Loucy (cell line): ENCODE measurements around the gene VGLL1.

ENCODE experiments used
- H2AFZ ChIP-seq: fragments of 200-600 bp; sonication (generic); 2 replicates; pipeline ENCODE4 v1.6.0; 2016; ENCODE audit warnings: antibody characterized with exemption, mild to moderate bottlenecking, low read length, moderate library complexity
- H3F3A ChIP-seq: fragments of 200-600 bp; 2 replicates; pipeline ENCODE4 v1.6.0; 2016; ENCODE audit warnings: antibody characterized with exemption, low read depth, mild to moderate bottlenecking
- H3K27me3 ChIP-seq: fragments of 200-600 bp; sonication (generic); 2 replicates; pipeline ENCODE4 v1.6.1; 2014; ENCODE audit warnings: low read length, mild to moderate bottlenecking; ENCODE audit not compliant: insufficient read depth, poor library complexity, severe bottlenecking
- H3K36me3 ChIP-seq: fragments of 200-600 bp; sonication (generic); 2 replicates; pipeline ENCODE4 v1.6.1; 2016; ENCODE audit warnings: low read length; ENCODE audit not compliant: insufficient read depth
- H3K4me1 ChIP-seq: fragments of 200-600 bp; sonication (generic); 2 replicates; pipeline ENCODE4 v1.5.1; 2014; ENCODE audit warnings: low read length, mild to moderate bottlenecking; ENCODE audit not compliant: insufficient read depth, poor library complexity, severe bottlenecking
- H3K4me2 ChIP-seq: fragments of 200-600 bp; sonication (generic); 2 replicates; pipeline ENCODE4 v1.6.0; 2014; ENCODE audit warnings: antibody characterized with exemption, low read length, low read depth, mild to moderate bottlenecking; ENCODE audit not compliant: poor library complexity, severe bottlenecking
- H3K4me3 ChIP-seq: fragments of 200-600 bp; sonication (generic); 2 replicates; pipeline ENCODE4 v1.5.1; 2014; ENCODE audit warnings: low read length, mild to moderate bottlenecking, mixed read lengths; ENCODE audit not compliant: poor library complexity, severe bottlenecking
- H3K79me2 ChIP-seq: fragments of 200-600 bp; sonication (generic); 2 replicates; pipeline ENCODE4 v1.6.1; 2014; ENCODE audit warnings: low read length; ENCODE audit not compliant: insufficient read depth
- H3K9ac ChIP-seq: fragments of 200-600 bp; sonication (generic); 2 replicates; pipeline ENCODE4 v1.6.0; 2014; ENCODE audit warnings: mild to moderate bottlenecking, low read depth, low read length, moderate library complexity; ENCODE audit not compliant: poor library complexity, severe bottlenecking
- H3K9me2 ChIP-seq: fragments of 200-600 bp; sonication (generic); replicated peaks from 2 replicates; pipeline ENCODE4 v1.6.1; 2016; ENCODE audit warnings: low read depth, low read length, mixed read lengths
- H3K9me3 ChIP-seq: fragments of 200-600 bp; sonication (generic); 2 replicates; pipeline ENCODE4 v1.6.1; 2014; ENCODE audit warnings: mild to moderate bottlenecking, antibody characterized with exemption, low read length, low read depth; ENCODE audit not compliant: insufficient read depth
- H4K20me1 ChIP-seq: fragments of 200-600 bp; sonication (generic); 2 replicates; pipeline ENCODE4 v1.6.0; 2014; ENCODE audit warnings: antibody characterized with exemption, low read length, mild to moderate bottlenecking; ENCODE audit not compliant: insufficient read depth, poor library complexity, severe bottlenecking
- CTCF ChIP-seq: fragments of 200-600 bp; sonication (generic); conservative IDR thresholded peaks from 2 replicates; pipeline ENCODE4 v1.5.1; 2014; ENCODE audit warnings: mild to moderate bottlenecking, antibody characterized with exemption, low read length
- EZH2phosphoT487 ChIP-seq: fragments of 200-600 bp; IDR thresholded peaks from 2 replicates; pipeline ENCODE4 v1.6.1; 2018; ENCODE audit warnings: antibody characterized with exemption, mild to moderate bottlenecking, moderate library complexity, borderline replicate concordance

Gene VGLL1

GRCh38 chrX:136587532-136587931 is 55.5 kb downstream of the VGLL1 start:
- TF ChIP-seq EZH2phosphoT487 (no peak), CTCF (no peak)
- Histone ChIP-seq H3K36me3 (no peaks in the 10 kb centered on the region), H4K20me1 (no peaks in the 10 kb centered on the region), H2AFZ (0 out of 2 replicates have a peak overlapping the region, but pooled peaks have one; percentile 36), H3K9ac (no peak overlapping the region), H3K9me2 (no peaks in the 10 kb centered on the region), H3K79me2 (no peaks in the 10 kb centered on the region), H3K4me3 (no peak overlapping the region), H3K9me3 (no peaks in the 10 kb centered on the region), H3K4me2 (peak overlapping the region; percentile 52), H3K27me3 (no peaks in the 10 kb centered on the region), H3F3A (peaks cover 3% of the 10 kb centered on the region; the same call in 1 of the 2 replicates), H3K4me1 (peaks cover 37% of the 10 kb centered on the region)

GRCh38 chrX:136588036-136588435 is 56.0 kb downstream of the VGLL1 start:
- Histone ChIP-seq H3K4me1 (peaks cover 37% of the 10 kb centered on the region), H4K20me1 (no peaks in the 10 kb centered on the region), H3K9ac (no peak overlapping the region), H3K4me2 (no peak overlapping the region), H3K36me3 (no peaks in the 10 kb centered on the region), H3K9me2 (no peaks in the 10 kb centered on the region), H3K27me3 (no peaks in the 10 kb centered on the region), H2AFZ (no peak overlapping the region), H3K4me3 (no peak overlapping the region), H3F3A (peaks cover 3% of the 10 kb centered on the region; the same call in 1 of the 2 replicates), H3K79me2 (no peaks in the 10 kb centered on the region), H3K9me3 (no peaks in the 10 kb centered on the region)
- TF ChIP-seq CTCF: no peak
- no peak for TF ChIP-seq EZH2phosphoT487

GRCh38 chrX:136589966-136590365 is 58.0 kb downstream of the VGLL1 start:
- H3K9me2 ChIP-seq: no peaks in the 10 kb centered on the region
- no peak overlapping the region for H3K9ac ChIP-seq
- H3K36me3 ChIP-seq: no peaks in the 10 kb centered on the region
- no peak overlapping the region for H3K4me2 ChIP-seq
- H3K27me3 ChIP-seq: no peaks in the 10 kb centered on the region
- no peak for TF ChIP-seq CTCF
- no peak for TF ChIP-seq EZH2phosphoT487
- no peaks in the 10 kb centered on the region for H3K79me2 ChIP-seq
- H3K9me3 ChIP-seq: no peaks in the 10 kb centered on the region
- H3K4me3 ChIP-seq: no peak overlapping the region
- H3F3A ChIP-seq: peaks cover 3% of the 10 kb centered on the region; the same call in 1 of the 2 replicates
- no peak overlapping the region for H2AFZ ChIP-seq
- no peaks in the 10 kb centered on the region for H4K20me1 ChIP-seq
- H3K4me1 ChIP-seq: peaks cover 28% of the 10 kb centered on the region
